Measurements from ENCODE around the gene ACSL3. TPM values are rescaled to one million over a fixed set of nuclear protein-coding genes. Genes with fewer than 3 reads are reported as not detected.

The ACSL3 gene
- total RNA-seq, 1 donor from 2014 or later = 94.4 TPM

- no peak for DNase-seq
Observed at GRCh38 chr2:222942561-222942960, 81.7 kb downstream of the ACSL3 start.

DNA sequence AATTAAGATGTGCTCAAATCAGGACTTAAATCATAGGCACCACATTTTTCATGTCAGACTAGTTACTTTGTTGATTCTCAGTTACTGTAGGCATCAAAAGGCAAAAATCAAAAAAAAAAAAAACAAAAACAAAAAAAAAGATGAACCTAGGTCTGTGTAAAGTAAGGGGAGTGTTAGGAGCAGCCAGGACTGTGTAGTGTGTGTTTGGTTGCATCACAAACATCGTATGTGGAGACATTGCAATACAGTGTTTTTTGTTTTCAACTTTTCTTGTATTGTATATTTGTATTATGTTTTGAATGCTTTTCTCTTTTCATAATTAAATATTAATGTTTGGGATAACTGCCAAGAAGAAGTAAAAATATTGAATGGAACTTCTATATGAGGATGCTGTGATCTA is 82.1 kb downstream of the ACSL3 start:
- no peak for DNase-seq

DNA sequence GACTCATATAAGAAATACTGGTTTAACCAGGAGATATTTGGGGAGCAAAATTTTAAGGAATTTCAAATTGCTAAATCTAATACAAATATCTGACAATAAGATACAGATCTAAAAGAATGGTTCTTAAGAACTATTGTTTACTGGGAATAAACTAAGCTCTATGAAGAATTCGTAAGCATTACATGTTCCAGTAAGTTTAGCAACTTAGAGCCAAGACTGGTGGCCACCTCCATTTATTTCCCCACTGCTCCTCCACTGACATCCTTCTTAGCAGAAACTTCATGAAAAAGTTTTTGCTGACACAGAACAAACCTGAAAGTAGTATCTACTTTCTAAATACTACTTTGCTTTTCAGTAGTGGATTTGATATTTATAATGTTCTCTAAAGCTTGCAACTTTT is 83.0 kb downstream of the ACSL3 start:
- no peak for DNase-seq

DNA sequence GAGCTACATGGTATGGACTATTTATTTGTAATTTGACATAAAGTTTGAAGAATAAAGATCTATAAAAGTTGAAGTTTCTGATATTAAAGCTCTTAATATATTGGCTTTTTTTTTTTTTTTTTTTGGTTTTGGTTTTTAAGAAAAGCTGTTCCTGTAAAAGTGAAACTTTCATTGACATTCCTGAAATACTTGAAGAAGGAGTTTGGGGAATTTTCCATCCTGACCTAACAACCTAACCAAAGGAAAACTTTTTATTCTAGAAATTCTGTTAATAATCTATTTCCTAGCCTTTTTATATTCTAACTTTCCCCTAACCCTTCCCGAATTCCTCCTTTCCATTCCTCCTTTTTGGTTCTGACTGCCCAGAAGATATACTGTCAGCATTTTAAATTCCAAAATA is 83.7 kb downstream of the ACSL3 start:
- DNase-seq = no peak

DNA sequence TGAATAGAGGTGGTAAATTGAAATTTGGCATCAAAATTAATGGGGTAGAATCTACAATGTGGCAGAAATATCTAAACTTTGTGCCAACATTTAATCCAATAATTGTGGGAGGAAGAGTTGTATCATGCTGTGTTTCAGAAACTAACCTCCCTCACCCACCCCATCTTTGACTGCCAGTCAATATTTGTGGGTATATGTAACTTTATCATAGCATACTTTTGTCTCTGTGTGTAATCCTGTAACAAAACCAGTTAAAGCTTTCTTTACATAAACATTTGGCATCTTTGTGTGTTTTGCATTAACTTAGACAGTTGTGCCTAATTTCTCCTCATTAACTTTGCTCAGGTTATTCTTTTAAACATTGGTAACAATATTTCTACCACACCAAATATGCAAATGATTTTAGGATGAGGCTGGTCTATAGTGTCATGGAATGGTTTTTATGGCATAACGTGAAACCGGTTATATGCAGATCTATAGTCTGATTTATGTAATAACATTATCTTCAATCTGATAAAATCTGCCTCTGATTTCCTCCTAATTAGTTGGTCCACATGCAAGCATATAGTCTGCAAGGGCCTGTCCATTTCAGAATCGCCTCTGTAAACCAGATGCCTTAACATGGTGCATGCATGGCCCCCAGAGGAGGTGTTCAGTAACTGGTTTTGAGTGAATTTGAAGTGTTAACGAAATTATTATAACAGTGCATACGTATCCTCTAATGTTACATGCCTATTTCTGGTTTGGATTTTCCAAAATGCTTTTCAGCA is 84.3 kb downstream of the ACSL3 start:
- no peak for DNase-seq

- DNase-seq = no peak
Observed at GRCh38 chr2:222945887-222946286, 85.1 kb downstream of the ACSL3 start.

GRCh38 chr2:222946700-222947287 is 86.0 kb downstream of the ACSL3 start:
- no peak for DNase-seq

GRCh38 chr2:222949073-222949472 is 88.2 kb downstream of the ACSL3 start:
- DNase-seq = no peak

- no peak for DNase-seq
Observed at GRCh38 chr2:222949690-222950323, 89.0 kb downstream of the ACSL3 start.

- no peak for DNase-seq
Observed at GRCh38 chr2:222950638-222951285, 89.9 kb downstream of the ACSL3 start.

DNA sequence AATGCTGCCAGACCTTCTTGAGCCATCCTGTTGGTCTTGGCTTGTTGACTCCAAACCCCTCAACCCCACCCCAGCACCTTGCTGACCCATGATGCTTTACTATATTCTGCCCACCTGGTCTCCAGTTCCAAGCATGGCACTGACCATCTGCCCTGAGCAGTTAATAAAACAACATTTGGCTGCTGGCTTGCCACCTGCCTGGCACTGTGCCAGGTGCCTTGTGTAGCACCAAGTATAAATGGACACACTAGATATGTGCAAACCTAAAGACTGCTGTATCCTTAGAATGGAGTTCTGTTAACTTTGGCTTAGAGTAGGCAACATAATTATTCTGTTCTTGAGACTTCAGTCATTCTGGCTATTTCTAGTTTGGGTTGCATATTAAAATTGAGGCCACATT is 91.4 kb downstream of the ACSL3 start:
- DNase-seq = no peak

DNA sequence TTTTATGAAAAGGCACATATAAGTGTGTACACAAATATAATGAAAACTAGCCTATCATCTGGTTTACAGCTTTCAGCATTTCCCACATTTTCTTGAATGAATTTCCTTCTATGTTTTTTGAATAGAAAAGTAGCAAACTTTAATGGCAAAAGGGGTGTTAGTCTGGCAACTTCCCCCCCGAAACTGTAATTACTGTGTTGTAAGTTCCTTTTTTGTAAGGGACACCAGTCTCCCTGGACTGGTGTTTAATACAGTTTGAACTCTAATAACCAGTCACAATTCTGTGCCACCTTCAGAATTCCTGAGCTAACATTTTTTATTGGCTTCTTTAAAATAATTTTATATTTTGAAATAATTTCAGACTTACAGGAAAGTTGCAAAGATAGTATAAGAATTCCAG is 94.2 kb downstream of the ACSL3 start:
- no peak for DNase-seq

DNA sequence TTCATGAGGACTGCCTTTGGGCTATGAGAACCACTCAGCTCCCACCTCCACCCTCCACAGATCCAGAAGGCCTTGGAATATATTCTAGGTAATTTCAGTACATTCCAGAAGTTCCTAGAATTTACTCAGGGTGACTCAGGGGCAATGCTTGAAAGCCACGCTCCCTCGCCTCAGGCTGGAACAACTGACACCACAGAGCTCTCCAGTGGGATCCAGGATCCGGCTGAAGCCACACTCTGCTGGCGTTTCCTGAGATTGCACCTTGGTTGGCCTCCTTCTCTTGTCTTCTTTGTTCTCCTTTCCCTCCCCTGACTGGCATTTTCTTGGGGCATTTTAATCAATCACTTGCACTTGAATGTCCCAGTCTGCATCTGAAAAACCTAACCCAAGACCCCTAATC is 98.5 kb downstream of the ACSL3 start:
- DNase-seq = no peak

DNA sequence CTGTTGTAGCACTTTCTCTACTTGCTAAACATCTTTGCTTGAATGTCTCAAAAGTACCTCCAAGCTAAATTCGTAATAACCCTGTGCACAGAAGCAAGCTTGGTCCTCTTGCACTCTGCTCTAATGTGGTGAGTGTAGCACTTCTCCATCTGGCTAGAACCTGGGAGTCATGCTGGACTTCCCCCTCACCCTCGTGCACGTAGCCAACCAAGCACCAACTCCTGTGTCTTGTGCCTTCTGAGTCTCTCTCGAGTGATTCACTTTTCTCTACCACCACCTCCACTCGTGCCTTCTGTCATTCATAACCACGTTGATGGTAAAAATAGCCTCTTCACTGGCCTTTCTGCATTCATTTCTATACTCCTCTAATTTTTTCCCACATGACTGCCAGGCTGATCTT is 99.3 kb downstream of the ACSL3 start:
- DNase-seq = no peak

DNA sequence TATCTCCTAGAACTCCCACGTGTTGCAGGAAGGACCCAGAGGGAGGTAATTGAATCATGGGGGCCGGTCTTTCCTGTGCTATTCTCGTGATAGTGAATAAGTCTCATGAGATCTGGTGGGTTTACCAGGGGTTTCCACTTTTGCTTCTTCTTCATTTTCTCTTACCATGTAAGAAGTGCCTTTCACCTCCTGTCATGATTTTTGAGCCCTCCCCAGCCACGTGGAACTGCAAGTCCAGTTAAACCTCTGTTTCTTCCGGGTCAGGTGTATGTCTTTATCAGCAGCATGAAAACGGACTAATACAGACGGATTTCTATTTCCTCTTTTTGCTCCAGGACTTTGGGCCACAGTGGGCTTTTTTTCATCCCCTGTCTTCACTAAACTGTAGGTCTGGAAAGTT is 102.8 kb downstream of the ACSL3 start:
- DNase-seq = no peak

DNA sequence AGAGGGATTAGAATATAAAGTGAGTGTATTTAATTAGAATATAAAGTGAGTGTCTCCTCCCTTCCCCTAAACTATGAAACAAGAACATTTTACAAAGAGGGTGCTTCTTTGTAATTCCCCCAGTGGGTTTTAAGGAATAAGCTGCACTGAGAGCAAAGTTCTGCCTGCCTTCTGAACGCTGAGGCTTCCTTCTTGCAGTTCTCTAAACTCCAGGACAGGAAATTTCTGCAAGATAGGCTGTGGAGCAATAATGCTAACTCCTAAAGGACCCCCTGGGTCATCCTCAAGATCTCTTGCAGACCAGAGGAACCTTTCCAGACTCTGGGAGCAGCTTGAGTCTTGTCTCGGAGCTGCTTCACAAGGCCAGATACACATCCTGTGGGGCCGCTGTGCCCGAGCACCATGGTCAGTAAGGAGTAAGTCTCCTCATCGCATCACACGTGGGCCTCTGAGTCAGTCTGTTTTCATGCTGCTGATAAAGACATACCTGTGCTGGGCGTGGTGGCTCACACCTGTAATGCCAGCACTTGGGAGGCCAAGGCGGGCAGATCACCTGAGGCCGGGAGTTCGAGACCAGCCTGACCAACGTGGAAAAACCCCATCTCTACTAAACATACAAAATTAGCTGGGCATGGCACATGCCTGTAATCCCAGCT is 103.7 kb downstream of the ACSL3 start:
- no peak for DNase-seq

DNA sequence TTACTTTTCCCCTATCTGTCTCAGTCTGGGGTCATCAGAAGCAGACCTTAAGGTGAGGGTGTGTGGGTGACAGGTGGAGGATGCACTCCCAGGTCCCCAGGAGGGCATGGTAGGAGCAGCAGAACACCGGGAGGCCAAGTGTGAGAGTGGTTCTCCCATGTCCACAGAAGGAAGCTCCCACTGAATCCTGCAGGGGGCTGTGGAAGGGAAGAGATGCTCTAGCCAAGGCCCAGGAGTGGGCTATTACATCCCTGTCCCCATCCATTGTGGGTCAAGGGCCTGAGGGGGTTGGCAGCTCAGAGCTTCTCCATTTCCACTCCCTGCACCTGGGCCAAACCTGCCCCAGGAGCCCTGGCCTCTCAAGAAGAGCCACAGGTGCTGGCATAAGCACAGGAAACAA is 104.7 kb downstream of the ACSL3 start:
- no peak for DNase-seq

DNA sequence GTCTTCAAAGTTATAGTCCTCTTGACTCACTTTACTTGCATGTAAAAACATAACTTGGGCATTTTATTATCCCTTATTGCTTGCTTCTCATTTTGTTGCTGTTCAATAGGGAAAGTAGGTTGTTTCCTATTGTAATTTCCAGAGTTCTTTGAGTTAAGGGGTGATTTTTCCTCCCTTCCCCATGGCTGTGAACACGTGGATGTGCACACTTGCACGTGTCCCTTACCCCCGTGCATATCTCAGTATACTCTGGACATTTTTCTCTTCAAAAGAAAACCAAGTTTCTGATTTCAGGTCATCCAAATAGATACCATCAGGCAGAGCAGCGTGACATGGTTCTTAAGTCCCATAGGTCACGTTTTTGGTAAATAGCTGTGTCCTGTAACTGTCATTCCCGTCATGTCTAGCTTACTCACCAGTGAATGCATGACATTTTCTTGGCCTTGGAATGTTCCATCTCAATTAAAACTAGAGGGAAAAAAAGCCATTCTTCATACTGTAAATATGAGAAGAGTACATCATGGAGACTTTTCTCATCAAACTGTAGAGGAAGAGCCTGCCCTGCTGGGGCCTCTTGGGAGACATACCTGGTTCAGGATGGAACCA is 107.8 kb downstream of the ACSL3 start:
- no peak for DNase-seq

- peak; percentile 44 for DNase-seq
Observed at GRCh38 chr2:222969491-222969890, 108.7 kb downstream of the ACSL3 start.

- DNase-seq = no peak
Observed at GRCh38 chr2:222972420-222972819, 111.6 kb downstream of the ACSL3 start.

- DNase-seq = no peak
Observed at GRCh38 chr2:222973237-222973636, 112.4 kb downstream of the ACSL3 start.

DNA sequence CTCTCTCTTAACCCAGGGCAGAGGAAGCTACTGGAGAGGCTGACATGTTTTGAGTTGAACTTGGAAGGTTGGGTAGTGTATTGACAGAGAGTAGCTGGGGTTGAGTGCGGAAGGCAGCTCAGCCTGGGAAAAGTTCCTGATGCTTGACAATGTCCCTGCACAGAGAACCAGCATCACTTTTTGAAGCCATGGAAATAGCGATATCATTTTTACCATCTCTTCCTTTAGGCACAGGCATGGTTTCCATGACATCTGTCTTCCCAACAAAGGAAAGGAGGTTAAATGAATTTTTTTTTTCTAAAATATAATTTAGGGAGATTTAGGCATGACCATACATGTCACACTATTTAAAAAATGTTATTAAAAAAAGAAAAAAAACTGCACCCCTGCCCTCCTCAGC is 112.9 kb downstream of the ACSL3 start:
- DNase-seq = no peak

All from tongue (tissue), 2 donors.